K562 (cell line): ENCODE data around the gene LY6G6C. TPM values are rescaled to one million over a fixed set of nuclear protein-coding genes. Genes with fewer than 3 reads are reported as not detected.

Source experiments
- ATAC-seq: fragments of 200-7000 bp; cut with Tn5 transposase; 3 replicates; pipeline ENCODE4 v1.9.1; 2020; ENCODE audit warnings: moderate library complexity
- BruUV-seq: library from RNA; stranded (reverse); fragments of 400-500 nt; replicated peaks from 2 replicates; lab custom pipeline; 2021; lab: Mats Ljungman, UMichigan
- CTCF ChIA-PET: fragments of 300-600 bp; formaldehyde crosslinking; extraction: SDS; loops from one replicate; lab custom pipeline; 2021; ENCODE audit warnings: low intra/inter-chr PET ratio; lab: Yijun Ruan, JAX
- POLR2A ChIA-PET: fragments of 300-600, 350-650 bp; sonication (Branson Sonifier 250); formaldehyde crosslinking; extraction: SDS; loops from one replicate; lab custom pipeline; 2021; ENCODE audit warnings: antibody characterized with exemption, inconsistent platforms; lab: Yijun Ruan, JAX
- DNase-seq, 4 experiments: peaks; one replicate each; pipeline versions ENCODE4 v3.0.0 to v3.0.0-alpha.2; 2011 to 2018; ENCODE audit warnings: low spot score in 3 of 4, mixed read lengths in 3 of 4; ENCODE audit errors: extremely low read depth in 1 of 4
- FAIRE-seq: peaks from 2 replicates; lab custom pipeline; 2011; peaks lifted over from hg19 to GRCh38; lab: Jason Lieb, UNC
- H2AFZ ChIP-seq: 2 replicates; pipeline ENCODE4 v1.6.0; 2011; ENCODE audit warnings: low read depth, low read length, control low read depth, inconsistent platforms
- H3K27ac ChIP-seq: fragments of 200-600 bp; 3 replicates; pipeline ENCODE4 v1.8.0; 2011; ENCODE audit warnings: low read depth, mild to moderate bottlenecking, control low read depth, inconsistent platforms, low read length, moderate library complexity, mixed read lengths; ENCODE audit errors: extremely low read depth
- H3K27me3 ChIP-seq, 2 experiments: fragments of 300-600 bp in 1 of 2; 2 replicates in 1 of 2; 3 replicates in 1 of 2; pipeline versions ENCODE4 v1.6.0 to v1.8.0; 2011; ENCODE audit warnings: inconsistent platforms in 2 of 2, low read length in 2 of 2, mild to moderate bottlenecking in 1 of 2, mixed read lengths in 1 of 2, moderate library complexity in 1 of 2; ENCODE audit not compliant: control insufficient read depth in 2 of 2, insufficient read depth in 2 of 2
- H3K36me3 ChIP-seq: fragments of 300-600 bp; 3 replicates; pipeline ENCODE4 v1.8.0; 2011; ENCODE audit warnings: mild to moderate bottlenecking, low read length, inconsistent platforms; ENCODE audit not compliant: control insufficient read depth, insufficient read depth
- H3K4me1 ChIP-seq, 2 experiments: fragments of 200-600 bp in 1 of 2; replicated peaks in 1 of 2; 2 replicates in 1 of 2; 3 replicates in 1 of 2; pipeline versions ENCODE4 v1.5.1 to v1.8.0; 2011; ENCODE audit warnings: inconsistent platforms in 2 of 2, low read length in 2 of 2, mild to moderate bottlenecking in 1 of 2, mixed read lengths in 1 of 2, moderate library complexity in 1 of 2; ENCODE audit not compliant: control insufficient read depth in 2 of 2, insufficient read depth in 2 of 2
- H3K4me2 ChIP-seq: 2 replicates; pipeline ENCODE4 v1.6.1; 2011; ENCODE audit warnings: low read length, control low read depth, inconsistent platforms, mixed read lengths; ENCODE audit not compliant: insufficient read depth
- H3K4me3 ChIP-seq: fragments of 200-600 bp; sonication (generic), shearing (Covaris generic); 2 replicates; pipeline ENCODE4 v1.5.1; 2016; ENCODE audit warnings: control low read depth, inconsistent platforms
- H3K79me2 ChIP-seq: fragments of 200-600 bp; 3 replicates; pipeline ENCODE4 v1.8.0; 2011; ENCODE audit warnings: low read length, inconsistent platforms; ENCODE audit not compliant: control insufficient read depth, insufficient read depth
- H3K9ac ChIP-seq, 2 experiments: 2 replicates each; pipeline versions ENCODE4 v1.6.0 to v1.6.1; 2011; ENCODE audit warnings: low read depth in 2 of 2, low read length in 2 of 2, control low read depth in 1 of 2, inconsistent platforms in 1 of 2, mild to moderate bottlenecking in 1 of 2, mixed read lengths in 1 of 2; ENCODE audit not compliant: insufficient read depth in 1 of 2
- H3K9me1 ChIP-seq: one replicate; pipeline ENCODE4 v1.6.0; 2011; ENCODE audit warnings: inconsistent platforms, mild to moderate bottlenecking, low read length, moderate library complexity; ENCODE audit not compliant: control insufficient read depth, insufficient read depth
- H3K9me3 ChIP-seq: replicated peaks from 2 replicates; pipeline ENCODE4 v1.5.1; 2011; ENCODE audit warnings: low read depth, low read length, inconsistent platforms; ENCODE audit not compliant: control insufficient read depth, insufficient read depth
- H4K20me1 ChIP-seq: replicated peaks from 2 replicates; pipeline ENCODE4 v1.6.1; 2011; ENCODE audit warnings: low read length, inconsistent platforms, mixed read lengths; ENCODE audit not compliant: control insufficient read depth, insufficient read depth
- HNRNPL ChIP-seq: fragments of 200-400 bp; formaldehyde crosslinking; IDR thresholded peaks from 2 replicates; pipeline ENCODE4 v1.6.1; 2017; ENCODE audit warnings: low read depth, mild to moderate bottlenecking, low read length
- MTA1 ChIP-seq: fragments of 450-650 bp; IDR thresholded peaks from 2 replicates; pipeline ENCODE4 v1.6.1; 2017; ENCODE audit warnings: borderline replicate concordance
- POLR2AphosphoS2 ChIP-seq: IDR thresholded peaks from 2 replicates; pipeline ENCODE4 v1.6.1; 2012; ENCODE audit warnings: low read length, improper control_type of control experiment
- POLR2AphosphoS5 ChIP-seq: IDR thresholded peaks from 2 replicates; pipeline ENCODE4 v1.6.1; 2011; ENCODE audit warnings: mild to moderate bottlenecking, low read depth, low read length, moderate library complexity; ENCODE audit not compliant: control insufficient read depth, insufficient read depth
- POLR2G ChIP-seq: fragments of 200-400 bp; formaldehyde crosslinking; IDR thresholded peaks from 2 replicates; pipeline ENCODE4 v1.6.1; 2017; ENCODE audit warnings: low read depth, mild to moderate bottlenecking, antibody characterized with exemption, low read length, moderate library complexity
- PRPF4 ChIP-seq: fragments of 200-400 bp; formaldehyde crosslinking; IDR thresholded peaks from one replicate; pipeline ENCODE4 v1.6.1; 2017; ENCODE audit warnings: low read length, low read depth, mild to moderate bottlenecking; ENCODE audit not compliant: insufficient read depth, poor library complexity, severe bottlenecking
- RNF2 ChIP-seq: sonication (generic); IDR thresholded peaks from 2 replicates; pipeline ENCODE4 v1.6.1; 2016
- SMAD1 ChIP-seq: fragments of 150-350 bp; IDR thresholded peaks from 2 replicates; pipeline ENCODE4 v1.6.1; 2014; ENCODE audit warnings: low read length, low read depth; ENCODE audit not compliant: partially characterized antibody
- SMAD2 ChIP-seq: fragments of 150-350 bp; IDR thresholded peaks from 2 replicates; pipeline ENCODE4 v1.6.1; 2014; ENCODE audit warnings: low read depth, mild to moderate bottlenecking, low read length
- TEAD1 ChIP-seq, 2 experiments: fragments of 450-650 bp in 1 of 2; sonication (generic) in 1 of 2; formaldehyde crosslinking; IDR thresholded peaks; 2 replicates each; pipeline versions ENCODE4 v1.4.0 to v1.8.0; 2020 to 2022; ENCODE audit warnings: mild to moderate bottlenecking in 2 of 2, missing genetic modification reagents in 1 of 2
- ZBED1 ChIP-seq: IDR thresholded peaks from 2 replicates; pipeline ENCODE4 v1.6.1; 2014
- ZNF695 ChIP-seq: fragments of 450-650 bp; formaldehyde crosslinking; IDR thresholded peaks from 2 replicates; pipeline ENCODE4 v1.4.0; 2020; ENCODE audit warnings: mild to moderate bottlenecking, moderate library complexity
- WGBS: fragments of 100-300 bp; shearing (Covaris generic); methylation state at CpG from one replicate; pipeline ENCODE4 v1.1.6; 2016; ENCODE audit warnings: low coverage, mixed read lengths; ENCODE audit not compliant: insufficient coverage; ENCODE audit errors: missing lambda C conversion rate; 5-methylcytosine and 5-hydroxymethylcytosine counted together
- in situ Hi-C: fragments of 300-500 bp; cut with MboI; formaldehyde crosslinking; loops from 4 replicates; pipeline ENCODE4 v1.15.0; 2018; ENCODE audit warnings: inconsistent platforms, mixed read lengths
- intact Hi-C: fragments of 100-400 bp; cut with micrococcal nuclease; formaldehyde crosslinking; loops from 2 replicates; pipeline ENCODE4 v1.14.2; 2022
- polyA plus RNA-seq, 8 experiments: library from polyadenylated mRNA; depleted of rRNA in 4 of 8; stranded (reverse) in 5 of 8; unstranded in 3 of 8; fragments of >200 nt; fragmentation: Nextera tagmentation in 2 of 8; fragmentation: Illumina TruSeq in 1 of 8; extraction: Ambion mirVana in 2 of 8; extraction: Trizol in 1 of 8; gene quantifications; 2 replicates each; pipeline versions ENCODE4 v1.2.1 to v1.2.3, GENCODE V29; 2011 to 2014; ENCODE audit warnings: inconsistent platforms in 1 of 8, missing spikeins in 1 of 8
- total RNA-seq, 7 experiments: library from RNA; depleted of rRNA in 6 of 7; stranded (reverse); fragments of >200 nt in 6 of 7; fragmentation: Illumina TruSeq in 2 of 7; extraction: Trizol in 2 of 7; gene quantifications; 2 replicates each; pipeline versions ENCODE4 v1.2.1 to v1.2.3, GENCODE V29; 2011 to 2021; ENCODE audit warnings: low replicate concordance in 1 of 7
- TF ChIP-seq, protein P1 (sequence below): sonication (generic); formaldehyde crosslinking; IDR thresholded peaks from 2 replicates; pipeline ENCODE4 v1.8.0; 2022; ENCODE audit warnings: mild to moderate bottlenecking, missing genetic modification reagents
- TF ChIP-seq, protein P2 (sequence below), 2 experiments: fragments of 450-650 bp in 1 of 2; IDR thresholded peaks; 2 replicates each; pipeline ENCODE4 v1.6.1; 2011 to 2017; ENCODE audit warnings: low read depth in 2 of 2, antibody characterized with exemption in 1 of 2, borderline replicate concordance in 1 of 2, low read length in 1 of 2, mild to moderate bottlenecking in 1 of 2, mixed read lengths in 1 of 2; ENCODE audit not compliant: control insufficient read depth in 1 of 2

The LY6G6C gene
- total and polyA plus RNA-seq, 9 of the 15 experiments (the other 6 are each of a cell fraction or from before 2014, with no cell fraction given), result 0.06 to 0.20 TPM; not detected in 7

DNA sequence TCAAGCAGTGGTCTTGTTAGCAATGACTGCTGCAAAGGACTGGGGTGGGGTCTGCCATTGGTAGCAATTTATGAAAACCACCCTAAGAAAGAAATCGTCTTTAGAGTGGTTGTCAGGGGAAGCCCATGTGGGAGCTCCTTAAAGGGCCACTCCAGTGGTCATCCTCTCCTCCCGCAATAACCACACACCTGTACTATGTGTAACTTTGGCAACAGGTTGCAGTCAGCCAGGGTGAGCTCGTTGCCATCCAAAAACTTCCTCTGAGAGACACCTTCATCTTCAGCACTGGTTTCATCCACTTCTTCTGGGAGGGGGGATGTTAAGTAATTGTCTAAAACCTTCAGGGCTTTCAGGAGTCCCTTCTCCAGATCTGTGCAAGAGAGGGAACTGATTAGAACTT, 10.5 kb upstream of the LY6G6C start:
- BruUV-seq, result no TSS peak
- peaks cover 24% of the 10 kb centered on the region for H4K20me1 ChIP-seq
- peaks cover 5% of the 10 kb centered on the region for H3K9me1 ChIP-seq
- no peak overlapping the region for H2AFZ ChIP-seq
- no peak for DNase-seq
- no peak overlapping the region for H3K4me2 ChIP-seq
- in situ Hi-C loops, result no loop called here
- peaks cover 43 to 59% of the 10 kb centered on the region in 2 experiments for H3K4me1 ChIP-seq
- no peak for FAIRE-seq
- H3K4me3 ChIP-seq, result no peak overlapping the region
- intact Hi-C loops, result loop anchor here (10.0 kb wide), 1 partner anchor 243 kb away; the partner anchor contains the start of gene DXO
- no peak for ATAC-seq
- WGBS, result 69% methylated on average over 3 of the region's 3 CpGs
- no peaks in the 10 kb centered on the region for H3K27me3 ChIP-seq
- H3K36me3 ChIP-seq, result peaks cover 72% of the 10 kb centered on the region
- no peak overlapping the region for H3K9ac ChIP-seq
- ChIA-PET POLR2A (interaction anchor here (0.6 to 15.0 kb wide), 10 partner anchors 3 to 607 kb away, joined by 3 to 236 read pairs (median 13); partner anchors contain the start of genes ABHD16A, C6orf47, CLIC1 and CSNK2B), CTCF (no interaction called here)
- peak overlapping the region; percentile 19; the same call in 1 of the 3 replicates for H3K27ac ChIP-seq
- no peaks in the 10 kb centered on the region for H3K9me3 ChIP-seq
- peaks cover 65% of the 10 kb centered on the region for H3K79me2 ChIP-seq
- TF ChIP-seq ZBED1 (no peak), PRPF4 (no peak), RNF2 (no peak), MTA1 (no peak), ZNF695 (CRISPR knock-in tag) (0 out of 2 replicates have a peak, but pooled peaks have one; percentile 52), POLR2AphosphoS2 (peak; percentile 66; the same call in 1 of the 2 replicates), SMAD2 (no peak), TEAD1 (CRISPR knock-in tag; IDR thresholded peaks at IDR 0.05) (0 out of 4 replicates have a peak, but pooled peaks of 1 of the 2 experiments have one; percentile 22), POLR2G (no peak), POLR2AphosphoS5 (peak; percentile 32; the same call in 1 of the 2 replicates), HNRNPL (no peak), SMAD1 (peak; percentile 14)
- TF ChIP-seq, protein P1, sequence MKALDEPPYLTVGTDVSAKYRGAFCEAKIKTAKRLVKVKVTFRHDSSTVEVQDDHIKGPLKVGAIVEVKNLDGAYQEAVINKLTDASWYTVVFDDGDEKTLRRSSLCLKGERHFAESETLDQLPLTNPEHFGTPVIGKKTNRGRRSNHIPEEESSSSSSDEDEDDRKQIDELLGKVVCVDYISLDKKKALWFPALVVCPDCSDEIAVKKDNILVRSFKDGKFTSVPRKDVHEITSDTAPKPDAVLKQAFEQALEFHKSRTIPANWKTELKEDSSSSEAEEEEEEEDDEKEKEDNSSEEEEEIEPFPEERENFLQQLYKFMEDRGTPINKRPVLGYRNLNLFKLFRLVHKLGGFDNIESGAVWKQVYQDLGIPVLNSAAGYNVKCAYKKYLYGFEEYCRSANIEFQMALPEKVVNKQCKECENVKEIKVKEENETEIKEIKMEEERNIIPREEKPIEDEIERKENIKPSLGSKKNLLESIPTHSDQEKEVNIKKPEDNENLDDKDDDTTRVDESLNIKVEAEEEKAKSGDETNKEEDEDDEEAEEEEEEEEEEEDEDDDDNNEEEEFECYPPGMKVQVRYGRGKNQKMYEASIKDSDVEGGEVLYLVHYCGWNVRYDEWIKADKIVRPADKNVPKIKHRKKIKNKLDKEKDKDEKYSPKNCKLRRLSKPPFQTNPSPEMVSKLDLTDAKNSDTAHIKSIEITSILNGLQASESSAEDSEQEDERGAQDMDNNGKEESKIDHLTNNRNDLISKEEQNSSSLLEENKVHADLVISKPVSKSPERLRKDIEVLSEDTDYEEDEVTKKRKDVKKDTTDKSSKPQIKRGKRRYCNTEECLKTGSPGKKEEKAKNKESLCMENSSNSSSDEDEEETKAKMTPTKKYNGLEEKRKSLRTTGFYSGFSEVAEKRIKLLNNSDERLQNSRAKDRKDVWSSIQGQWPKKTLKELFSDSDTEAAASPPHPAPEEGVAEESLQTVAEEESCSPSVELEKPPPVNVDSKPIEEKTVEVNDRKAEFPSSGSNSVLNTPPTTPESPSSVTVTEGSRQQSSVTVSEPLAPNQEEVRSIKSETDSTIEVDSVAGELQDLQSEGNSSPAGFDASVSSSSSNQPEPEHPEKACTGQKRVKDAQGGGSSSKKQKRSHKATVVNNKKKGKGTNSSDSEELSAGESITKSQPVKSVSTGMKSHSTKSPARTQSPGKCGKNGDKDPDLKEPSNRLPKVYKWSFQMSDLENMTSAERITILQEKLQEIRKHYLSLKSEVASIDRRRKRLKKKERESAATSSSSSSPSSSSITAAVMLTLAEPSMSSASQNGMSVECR (CRISPR knock-in tag), result no peak
- TF ChIP-seq, protein P2, sequence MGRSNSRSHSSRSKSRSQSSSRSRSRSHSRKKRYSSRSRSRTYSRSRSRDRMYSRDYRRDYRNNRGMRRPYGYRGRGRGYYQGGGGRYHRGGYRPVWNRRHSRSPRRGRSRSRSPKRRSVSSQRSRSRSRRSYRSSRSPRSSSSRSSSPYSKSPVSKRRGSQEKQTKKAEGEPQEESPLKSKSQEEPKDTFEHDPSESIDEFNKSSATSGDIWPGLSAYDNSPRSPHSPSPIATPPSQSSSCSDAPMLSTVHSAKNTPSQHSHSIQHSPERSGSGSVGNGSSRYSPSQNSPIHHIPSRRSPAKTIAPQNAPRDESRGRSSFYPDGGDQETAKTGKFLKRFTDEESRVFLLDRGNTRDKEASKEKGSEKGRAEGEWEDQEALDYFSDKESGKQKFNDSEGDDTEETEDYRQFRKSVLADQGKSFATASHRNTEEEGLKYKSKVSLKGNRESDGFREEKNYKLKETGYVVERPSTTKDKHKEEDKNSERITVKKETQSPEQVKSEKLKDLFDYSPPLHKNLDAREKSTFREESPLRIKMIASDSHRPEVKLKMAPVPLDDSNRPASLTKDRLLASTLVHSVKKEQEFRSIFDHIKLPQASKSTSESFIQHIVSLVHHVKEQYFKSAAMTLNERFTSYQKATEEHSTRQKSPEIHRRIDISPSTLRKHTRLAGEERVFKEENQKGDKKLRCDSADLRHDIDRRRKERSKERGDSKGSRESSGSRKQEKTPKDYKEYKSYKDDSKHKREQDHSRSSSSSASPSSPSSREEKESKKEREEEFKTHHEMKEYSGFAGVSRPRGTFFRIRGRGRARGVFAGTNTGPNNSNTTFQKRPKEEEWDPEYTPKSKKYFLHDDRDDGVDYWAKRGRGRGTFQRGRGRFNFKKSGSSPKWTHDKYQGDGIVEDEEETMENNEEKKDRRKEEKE (IDR thresholded peaks at IDR 0.05; ENCODE audit: borderline replicate concordance in 1 of 2, control insufficient read depth in 1 of 2, low read depth in 2 of 2, low read length in 1 of 2), result no peak
